Activated B cell treated with CpG ODN at 0.5 μM for 24 hours (primary cell): Measurements from ENCODE around the gene ECT2L. TPM values are rescaled to one million over a fixed set of nuclear protein-coding genes. Genes with fewer than 3 reads are reported as not detected.

ENCODE experiments used
- ATAC-seq: fragments of 200-7000 bp; cut with Tn5 transposase; one replicate; pipeline ENCODE4 v1.10.0; 2021; ENCODE audit warnings: low read depth, mild to moderate bottlenecking, moderate library complexity
- CTCF ChIA-PET: fragments of 350-600 bp; sonication (Branson Sonifier 250); formaldehyde crosslinking; loops from one replicate; lab custom pipeline; 2021; ENCODE audit warnings: antibody characterized with exemption; lab: Charles Lee
- POLR2A ChIA-PET: fragments of 350-600 bp; sonication (Branson Sonifier 250); formaldehyde crosslinking; loops from one replicate; lab custom pipeline; 2021; ENCODE audit warnings: antibody characterized with exemption; lab: Charles Lee
- DNase-seq: peaks from one replicate; pipeline ENCODE4 v3.0.0; 2022
- H3K27ac Mint-ChIP-seq: one replicate; pipeline ENCODE4 v1.8.0; 2020; ENCODE audit warnings: mixed read lengths
- H3K27me3 Mint-ChIP-seq: one replicate; pipeline ENCODE4 v1.8.0; 2021; ENCODE audit warnings: mixed read lengths
- H3K36me3 Mint-ChIP-seq: one replicate; pipeline ENCODE4 v1.8.0; 2021; ENCODE audit warnings: low read depth, mixed read lengths
- H3K4me1 Mint-ChIP-seq: one replicate; pipeline ENCODE4 v1.8.0; 2021; ENCODE audit warnings: mixed read lengths
- H3K4me3 Mint-ChIP-seq: one replicate; pipeline ENCODE4 v1.8.0; 2020; ENCODE audit warnings: mild to moderate bottlenecking, mixed read lengths
- H3K9me3 Mint-ChIP-seq: one replicate; pipeline ENCODE4 v1.8.0; 2020; ENCODE audit warnings: mixed read lengths
- CTCF ChIP-seq: fragments of 200-600 bp; IDR thresholded peaks from one replicate; pipeline ENCODE4 v1.8.0; 2022; ENCODE audit warnings: antibody characterized with exemption, mild to moderate bottlenecking
- intact Hi-C: fragments of 100-400 bp; cut with micrococcal nuclease; formaldehyde crosslinking; loops from one replicate; pipeline ENCODE4 v1.15.1; 2024
- total RNA-seq: library from RNA; stranded (reverse); gene quantifications from 2 replicates; pipeline ENCODE4 v1.2.3, GENCODE V29; 2022

The ECT2L gene
- total RNA-seq, 1 donor from 2014 or later = not detected

- H3K36me3 Mint-ChIP-seq = no peaks in the 10 kb centered on the region
- ATAC-seq (no peak), DNase-seq (no peak)
- H3K9me3 Mint-ChIP-seq = no peaks in the 10 kb centered on the region
- H3K4me3 Mint-ChIP-seq = no peak overlapping the region
- intact Hi-C loops = no loop called here
- CTCF ChIA-PET = no interaction called here
- H3K4me1 Mint-ChIP-seq = peaks cover 12% of the 10 kb centered on the region
- TF ChIP-seq CTCF = no peak
- POLR2A ChIA-PET = no interaction called here
- no peaks in the 10 kb centered on the region for H3K27me3 Mint-ChIP-seq
- H3K27ac Mint-ChIP-seq = no peak overlapping the region
These were observed 8.0 kb downstream of the ECT2L start for GRCh38 chr6:138803861-138804260.

GRCh38 chr6:138805016-138805765 is 9.3 kb downstream of the ECT2L start:
- Mint-ChIP-seq H3K27me3 (no peaks in the 10 kb centered on the region), H3K9me3 (no peaks in the 10 kb centered on the region), H3K4me3 (no peak overlapping the region), H3K4me1 (peaks cover 12% of the 10 kb centered on the region), H3K27ac (no peak overlapping the region), H3K36me3 (no peaks in the 10 kb centered on the region)
- DNase-seq (no peak), ATAC-seq (no peak)
- no peak for TF ChIP-seq CTCF
- POLR2A ChIA-PET = no interaction called here
- intact Hi-C loops = no loop called here
- CTCF ChIA-PET = interaction anchor here (0.8 kb wide), 1 partner anchor 11 kb away, joined by 3 read pairs; no protein-coding TSS in a partner anchor

DNA sequence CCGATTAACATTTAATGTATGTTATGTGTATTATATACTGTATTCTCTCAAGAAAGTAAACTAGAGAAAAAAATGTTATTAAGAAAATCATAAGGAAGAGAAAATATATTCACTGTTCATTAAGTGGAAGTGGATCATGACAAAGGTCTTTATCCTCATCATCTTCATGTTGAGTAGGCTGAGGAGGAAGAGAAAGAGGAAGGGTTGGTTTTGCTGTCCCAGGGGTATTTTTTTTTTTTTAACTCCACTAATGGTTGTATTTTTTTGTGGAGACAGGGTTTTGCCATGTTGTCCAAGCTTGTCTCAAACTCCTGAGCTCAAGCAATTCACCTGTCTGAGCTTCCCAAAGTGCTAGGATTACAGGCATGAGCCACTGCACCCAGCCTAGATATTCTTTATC is 11.0 kb downstream of the ECT2L start:
- H3K27me3 Mint-ChIP-seq = no peaks in the 10 kb centered on the region
- H3K36me3 Mint-ChIP-seq = no peaks in the 10 kb centered on the region
- H3K4me3 Mint-ChIP-seq = no peak overlapping the region
- DNase-seq = no peak
- TF ChIP-seq CTCF = no peak
- no peak for ATAC-seq
- peaks cover 12% of the 10 kb centered on the region for H3K4me1 Mint-ChIP-seq
- no peak overlapping the region for H3K27ac Mint-ChIP-seq
- ChIA-PET CTCF (interaction anchor here (0.7 to 1.4 kb wide), 2 partner anchors 9 to 566 kb away, joined by 3 read pairs; no protein-coding TSS in a partner anchor), POLR2A (interaction anchor here (0.6 to 0.7 kb wide), 2 partner anchors 27 to 553 kb away, joined by 3 to 4 read pairs; no protein-coding TSS in a partner anchor)
- no peaks in the 10 kb centered on the region for H3K9me3 Mint-ChIP-seq
- intact Hi-C loops = no loop called here

DNA sequence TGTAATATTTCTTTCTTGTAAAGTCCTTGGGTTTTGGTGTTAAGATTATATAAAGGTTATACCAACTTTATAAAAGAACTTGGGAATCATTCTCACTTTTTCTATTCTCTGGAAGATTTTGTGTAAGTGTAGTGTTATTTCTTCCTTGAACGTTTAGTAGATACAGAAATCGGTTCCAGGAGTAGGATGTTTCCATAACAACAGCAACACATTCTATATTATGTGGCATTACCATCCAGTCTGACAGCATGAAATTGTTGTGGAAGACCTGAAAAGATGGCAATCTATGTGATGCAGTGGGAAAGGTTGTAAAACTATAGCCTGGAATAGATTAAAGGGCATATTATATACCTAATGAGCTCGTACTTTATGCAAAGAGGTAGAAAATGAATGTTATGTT is 13.8 kb downstream of the ECT2L start:
- Mint-ChIP-seq H3K27ac (no peak overlapping the region), H3K9me3 (no peaks in the 10 kb centered on the region), H3K36me3 (no peaks in the 10 kb centered on the region), H3K4me3 (no peak overlapping the region), H3K27me3 (no peaks in the 10 kb centered on the region), H3K4me1 (peaks cover 12% of the 10 kb centered on the region)
- DNase-seq (no peak), ATAC-seq (no peak)
- ChIA-PET POLR2A (no interaction called here), CTCF (interaction anchor here (0.9 kb wide), 1 partner anchor 555 kb away, joined by 3 read pairs; no protein-coding TSS in a partner anchor)
- TF ChIP-seq CTCF = no peak
- intact Hi-C loops = no loop called here

GRCh38 chr6:138811866-138812265 is 16.0 kb downstream of the ECT2L start:
- ATAC-seq = no peak
- Mint-ChIP-seq H3K27ac (no peak overlapping the region), H3K27me3 (no peaks in the 10 kb centered on the region), H3K4me3 (no peak overlapping the region), H3K4me1 (peaks cover 13% of the 10 kb centered on the region), H3K9me3 (no peaks in the 10 kb centered on the region), H3K36me3 (no peaks in the 10 kb centered on the region)
- ChIA-PET CTCF (interaction anchor here (1.5 kb wide), 1 partner anchor 553 kb away, joined by 5 read pairs; no protein-coding TSS in a partner anchor), POLR2A (no interaction called here)
- no peak for DNase-seq
- no peak for TF ChIP-seq CTCF
- intact Hi-C loops = no loop called here
